AG10803 (cell line): Measurements from ENCODE around the gene ELL.

Experiments
- DNase-seq: peaks from one replicate; pipeline ENCODE4 v3.0.0; 2010; ENCODE audit warnings: low read depth
- H3K4me3 ChIP-seq: 2 replicates; pipeline ENCODE4 v1.5.1; 2011; ENCODE audit warnings: mild to moderate bottlenecking, low read length, control low read depth
- TF ChIP-seq, protein P1 (sequence below): conservative IDR thresholded peaks from 2 replicates; pipeline ENCODE4 v1.5.1; 2011; ENCODE audit warnings: mild to moderate bottlenecking, low read length, control low read depth, inconsistent platforms

The ELL gene

DNA sequence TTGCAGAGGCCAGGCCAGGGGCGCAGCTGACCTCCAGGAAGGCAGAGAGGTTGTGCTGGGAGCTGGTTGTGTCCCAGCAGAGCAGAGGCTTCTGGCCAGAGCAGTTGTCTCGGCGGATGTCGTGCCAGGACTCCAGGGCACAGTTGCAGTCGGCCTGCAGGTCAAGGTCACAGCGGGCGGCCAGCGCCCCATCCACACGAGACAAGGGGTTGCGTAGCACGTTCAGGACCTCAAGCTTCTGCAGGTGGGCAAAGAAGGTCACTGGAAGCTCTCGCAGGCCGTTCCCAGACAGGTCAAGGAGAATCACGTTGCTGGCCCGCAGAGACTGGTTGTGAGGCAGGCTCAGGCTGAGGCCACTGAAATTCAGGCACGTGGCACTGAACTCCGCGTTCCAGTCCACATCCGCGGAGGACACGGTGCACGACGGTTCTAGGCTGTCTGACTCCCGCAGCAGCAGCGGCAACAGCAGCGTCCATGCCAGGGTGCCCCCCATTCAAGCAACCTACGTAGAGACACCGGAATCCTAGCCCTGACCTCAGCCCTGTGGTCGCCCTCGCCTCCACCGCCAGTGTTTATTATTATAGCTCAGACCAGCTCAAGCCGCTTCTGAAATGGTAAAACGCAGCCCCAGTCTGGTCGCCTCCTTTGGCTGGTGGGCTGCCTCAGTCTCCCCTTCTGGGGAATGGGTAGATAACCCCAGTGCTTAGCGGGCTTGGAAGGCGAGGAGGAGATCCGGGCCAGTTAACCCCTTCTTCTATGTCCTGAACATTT, 125.2 kb downstream of the ELL start:
- TF ChIP-seq, protein P1, sequence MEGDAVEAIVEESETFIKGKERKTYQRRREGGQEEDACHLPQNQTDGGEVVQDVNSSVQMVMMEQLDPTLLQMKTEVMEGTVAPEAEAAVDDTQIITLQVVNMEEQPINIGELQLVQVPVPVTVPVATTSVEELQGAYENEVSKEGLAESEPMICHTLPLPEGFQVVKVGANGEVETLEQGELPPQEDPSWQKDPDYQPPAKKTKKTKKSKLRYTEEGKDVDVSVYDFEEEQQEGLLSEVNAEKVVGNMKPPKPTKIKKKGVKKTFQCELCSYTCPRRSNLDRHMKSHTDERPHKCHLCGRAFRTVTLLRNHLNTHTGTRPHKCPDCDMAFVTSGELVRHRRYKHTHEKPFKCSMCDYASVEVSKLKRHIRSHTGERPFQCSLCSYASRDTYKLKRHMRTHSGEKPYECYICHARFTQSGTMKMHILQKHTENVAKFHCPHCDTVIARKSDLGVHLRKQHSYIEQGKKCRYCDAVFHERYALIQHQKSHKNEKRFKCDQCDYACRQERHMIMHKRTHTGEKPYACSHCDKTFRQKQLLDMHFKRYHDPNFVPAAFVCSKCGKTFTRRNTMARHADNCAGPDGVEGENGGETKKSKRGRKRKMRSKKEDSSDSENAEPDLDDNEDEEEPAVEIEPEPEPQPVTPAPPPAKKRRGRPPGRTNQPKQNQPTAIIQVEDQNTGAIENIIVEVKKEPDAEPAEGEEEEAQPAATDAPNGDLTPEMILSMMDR = no peak
- DNase-seq = no peak
- H3K4me3 ChIP-seq = no peak overlapping the region

DNA sequence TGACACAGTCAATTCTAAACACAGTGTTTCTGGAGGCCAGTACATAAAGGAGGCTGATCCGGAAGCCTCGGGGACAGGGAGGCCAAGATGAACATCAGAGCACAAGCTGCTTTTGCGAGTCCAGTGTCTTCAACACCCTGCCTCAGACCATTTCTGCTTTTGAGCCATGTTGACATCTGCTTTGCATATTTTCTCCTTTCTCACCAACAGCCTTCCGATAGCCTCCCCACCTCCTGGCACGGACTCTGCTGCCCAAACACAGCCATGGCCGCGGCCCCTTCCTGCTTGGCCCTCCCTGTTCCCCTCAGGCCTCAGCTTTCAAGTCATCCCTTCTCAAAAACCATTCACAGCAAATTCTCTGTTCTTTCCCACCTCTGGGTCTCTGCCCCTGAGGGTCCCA, 128.0 kb downstream of the ELL start:
- TF ChIP-seq, protein P1 = no peak
- no peak overlapping the region for H3K4me3 ChIP-seq
- no peak for DNase-seq

DNA sequence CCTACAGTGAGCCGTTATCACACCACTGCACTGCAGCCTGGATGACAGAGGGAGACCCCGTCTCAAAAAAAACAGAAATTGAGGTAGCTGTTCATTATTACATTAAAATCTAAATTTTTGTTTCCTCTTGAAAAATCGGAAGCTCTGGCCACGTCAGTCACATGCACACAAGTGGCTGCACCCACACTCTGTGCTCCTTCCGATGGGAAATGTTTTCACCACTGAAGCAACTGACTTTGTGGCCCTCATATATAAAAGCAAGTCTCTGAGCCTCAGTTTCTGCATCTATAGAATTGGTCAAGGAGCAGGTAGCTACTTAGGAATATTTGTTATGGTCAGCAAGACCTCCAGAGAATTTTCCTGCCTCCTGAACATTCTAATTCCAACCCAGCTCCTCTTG, 128.9 kb downstream of the ELL start:
- H3K4me3 ChIP-seq = no peak overlapping the region
- no peak for DNase-seq
- TF ChIP-seq, protein P1 = no peak
